ENCODE data around the gene DOCK8. TPM values are rescaled to one million over a fixed set of nuclear protein-coding genes. Genes with fewer than 3 reads are reported as not detected.

Gene DOCK8
- total RNA-seq, 1 experiment from 2014 or later = 1.3 TPM

- DNase-seq (ENCODE audit: low read depth) = no peak
Measured at GRCh38 chr9:495739-496138, 281.1 kb downstream of the DOCK8 start.

GRCh38 chr9:503326-503725 lies 288.7 kb downstream of the DOCK8 start:
- no peak for DNase-seq (ENCODE audit: low read depth)

- peak; percentile 90 for DNase-seq (ENCODE audit: low read depth)
Measured at GRCh38 chr9:503881-504852, 289.5 kb downstream of the DOCK8 start, which contains the start of gene KANK1. Gene KANK1, plus strand, starts transcription at chr9:504695.

- peak; percentile 55 for DNase-seq (ENCODE audit: low read depth)
Measured at GRCh38 chr9:504921-505740, 290.5 kb downstream of the DOCK8 start.

GRCh38 chr9:505741-506059 lies 291.0 kb downstream of the DOCK8 start:
- no peak for DNase-seq (ENCODE audit: low read depth)

GRCh38 chr9:506281-506680 lies 291.6 kb downstream of the DOCK8 start:
- no peak for DNase-seq (ENCODE audit: low read depth)

GRCh38 chr9:511861-512260 lies 297.2 kb downstream of the DOCK8 start:
- no peak for DNase-seq (ENCODE audit: low read depth)

GRCh38 chr9:512555-513272 lies 298.0 kb downstream of the DOCK8 start:
- no peak for DNase-seq (ENCODE audit: low read depth)

Other genes with a start within 250 kb of the DOCK8 start
- 3.8 and 8.8 TPM in 2 replicates for gene WASHC1, start 185.4 kb upstream of the DOCK8 start, total RNA-seq (2014; rRNA removed; shearing (Covaris generic))
- 0.91 TPM in 1 of 2 replicates, not detected in the other for gene FOXD4, start 96.4 kb upstream of the DOCK8 start, total RNA-seq (2014; rRNA removed; shearing (Covaris generic))
- 106 and 157 TPM in 2 replicates for gene ZNG1A, start 35.8 kb upstream of the DOCK8 start, total RNA-seq (2014; rRNA removed; shearing (Covaris generic))

All from Daoy (cell line).